WI38 (cell line): Measurements from ENCODE around the gene ZNF101.

Experiments
- H3K4me3 ChIP-seq: 2 replicates; pipeline ENCODE4 v1.5.1; 2011; ENCODE audit warnings: low read depth, mild to moderate bottlenecking, control low read depth, low read length
- CTCF ChIP-seq: IDR thresholded peaks from 2 replicates; pipeline ENCODE4 v1.5.1; 2012; ENCODE audit warnings: low read depth, mild to moderate bottlenecking, control low read depth, low read length

The ZNF101 gene

GRCh38 chr19:19634516-19635312 is 33.9 kb upstream of the ZNF101 start:
- no peak overlapping the region for H3K4me3 ChIP-seq
- TF ChIP-seq CTCF: no peak

- no peak for TF ChIP-seq CTCF
- H3K4me3 ChIP-seq: no peak overlapping the region
Observed at GRCh38 chr19:19635313-19635702, 33.3 kb upstream of the ZNF101 start.

GRCh38 chr19:19636573-19637185 is 32.0 kb upstream of the ZNF101 start:
- no peak for TF ChIP-seq CTCF
- H3K4me3 ChIP-seq: no peak overlapping the region

GRCh38 chr19:19637186-19637522 is 31.5 kb upstream of the ZNF101 start:
- TF ChIP-seq CTCF: no peak
- no peak overlapping the region for H3K4me3 ChIP-seq

GRCh38 chr19:19637523-19638251 is 31.0 kb upstream of the ZNF101 start:
- H3K4me3 ChIP-seq: no peak overlapping the region
- TF ChIP-seq CTCF: no peak

- peak overlapping the region; percentile 93 for H3K4me3 ChIP-seq
- no peak for TF ChIP-seq CTCF
Observed at GRCh38 chr19:19642506-19643157, 26.0 kb upstream of the ZNF101 start.
